ENCODE measurements around the gene PPA1. TPM values are rescaled to one million over a fixed set of nuclear protein-coding genes. Genes with fewer than 3 reads are reported as not detected.
A peak's percentile ranks its signal among the peaks of the same experiment; 100 is the strongest.
"Not testable (repeated sequence)": the region's sequence is repeated elsewhere in the genome, so short reads cannot be mapped to it uniquely, and the experiment has no call there.

Gene PPA1
- total RNA-seq, 2 donors from 2014 or later, result 113 to 118 TPM

- intact Hi-C loops (cut with DNase I), result no loop called here
- no peak for DNase-seq
- peak in 1 of 2 donors; percentile 33 for ATAC-seq
These were observed 46.7 kb downstream of the PPA1 start for GRCh38 chr10:70186571-70186970.

GRCh38 chr10:70186090-70186489, 47.1 kb downstream of the PPA1 start:
- intact Hi-C loops (cut with DNase I), result no loop called here
- ATAC-seq (no peak), DNase-seq (no peak)

GRCh38 chr10:70183304-70183703, 49.9 kb downstream of the PPA1 start:
- no peak for ATAC-seq
- intact Hi-C loops (cut with DNase I), result no loop called here
- DNase-seq, result no peak

GRCh38 chr10:70179209-70179608, 54.0 kb downstream of the PPA1 start:
- DNase-seq; intact Hi-C loops (cut with DNase I); ATAC-seq: not testable (repeated sequence)

- ATAC-seq (no peak), DNase-seq (no peak)
- intact Hi-C loops (cut with DNase I), result no loop called here
These were observed 55.0 kb downstream of the PPA1 start for GRCh38 chr10:70178139-70178725.

GRCh38 chr10:70176441-70176840, 56.8 kb downstream of the PPA1 start:
- intact Hi-C loops (cut with DNase I), result no loop called here
- no peak for DNase-seq
- ATAC-seq, result no peak

- intact Hi-C loops (cut with DNase I), result no loop called here
- ATAC-seq, result no peak
- DNase-seq, result no peak
These were observed 57.7 kb downstream of the PPA1 start for GRCh38 chr10:70175516-70175915.

GRCh38 chr10:70174058-70174741, 59.0 kb downstream of the PPA1 start:
- DNase-seq, result no peak
- intact Hi-C loops (cut with DNase I), result no loop called here
- ATAC-seq, result no peak

GRCh38 chr10:70169649-70170364, 63.4 kb downstream of the PPA1 start:
- DNase-seq (no peak), ATAC-seq (peak; percentile 27 to 65)
- intact Hi-C loops (cut with DNase I), result no loop called here

- intact Hi-C loops (cut with DNase I), result no loop called here
- ATAC-seq (no peak), DNase-seq (no peak)
These were observed 64.2 kb downstream of the PPA1 start for GRCh38 chr10:70169011-70169410.

GRCh38 chr10:70167246-70167645, 66.0 kb downstream of the PPA1 start:
- no peak for DNase-seq
- intact Hi-C loops (cut with DNase I), result no loop called here
- ATAC-seq, result no peak

- DNase-seq, result no peak
- no peak for ATAC-seq
- intact Hi-C loops (cut with DNase I), result no loop called here
These were observed 66.8 kb downstream of the PPA1 start for GRCh38 chr10:70166394-70166793.

- no peak for DNase-seq
- no peak for ATAC-seq
- intact Hi-C loops (cut with DNase I), result no loop called here
These were observed 69.1 kb downstream of the PPA1 start for GRCh38 chr10:70164163-70164562.

- no peak for ATAC-seq
- intact Hi-C loops (cut with DNase I), result no loop called here
- no peak for DNase-seq
These were observed 69.8 kb downstream of the PPA1 start for GRCh38 chr10:70163448-70163847.

GRCh38 chr10:70162892-70163201, 70.4 kb downstream of the PPA1 start:
- intact Hi-C loops (cut with DNase I), result no loop called here
- ATAC-seq, result peak in 1 of 2 donors; percentile 20
- DNase-seq, result no peak

GRCh38 chr10:70162151-70162891, 70.9 kb downstream of the PPA1 start:
- intact Hi-C loops (cut with DNase I), result no loop called here
- no peak for DNase-seq
- no peak for ATAC-seq

- no peak for ATAC-seq
- intact Hi-C loops (cut with DNase I), result no loop called here
- DNase-seq, result no peak
These were observed 72.4 kb downstream of the PPA1 start for GRCh38 chr10:70160798-70161197.

GRCh38 chr10:70159366-70159765, 73.9 kb downstream of the PPA1 start:
- DNase-seq; intact Hi-C loops (cut with DNase I); ATAC-seq: not testable (repeated sequence)

- intact Hi-C loops (cut with DNase I), result no loop called here
- ATAC-seq, result peak; percentile 73 to 80
- no peak for DNase-seq
These were observed 75.1 kb downstream of the PPA1 start for GRCh38 chr10:70158113-70158512.

- intact Hi-C loops (cut with DNase I), result no loop called here
- ATAC-seq (no peak), DNase-seq (no peak)
These were observed 77.9 kb downstream of the PPA1 start for GRCh38 chr10:70155255-70155838.

Measured in left cardiac atrium (tissue), 4 donors.